Thyroid gland (tissue), 4 donors: Measurements from ENCODE around the gene COPS7A.

Source experiments
- POLR2A ChIP-seq, 2 donors: fragments of 450-650 bp; IDR thresholded peaks; one replicate each; pipeline ENCODE4 v1.6.1; 2017; ENCODE audit warnings: antibody characterized with exemption in 2 of 2, mild to moderate bottlenecking in 2 of 2, moderate library complexity in 1 of 2
- TF ChIP-seq, protein P1 (sequence below), 6 experiments: fragments of 200-600 bp in 3 of 6; fragments of 450-650 bp in 3 of 6; sonication (generic) in 3 of 6; IDR thresholded peaks; one replicate each; pipeline ENCODE4 v1.5.1; 2016 to 2019; ENCODE audit warnings: antibody characterized with exemption in 6 of 6, mild to moderate bottlenecking in 2 of 6, inconsistent platforms in 1 of 6, moderate library complexity in 1 of 6

DNA sequence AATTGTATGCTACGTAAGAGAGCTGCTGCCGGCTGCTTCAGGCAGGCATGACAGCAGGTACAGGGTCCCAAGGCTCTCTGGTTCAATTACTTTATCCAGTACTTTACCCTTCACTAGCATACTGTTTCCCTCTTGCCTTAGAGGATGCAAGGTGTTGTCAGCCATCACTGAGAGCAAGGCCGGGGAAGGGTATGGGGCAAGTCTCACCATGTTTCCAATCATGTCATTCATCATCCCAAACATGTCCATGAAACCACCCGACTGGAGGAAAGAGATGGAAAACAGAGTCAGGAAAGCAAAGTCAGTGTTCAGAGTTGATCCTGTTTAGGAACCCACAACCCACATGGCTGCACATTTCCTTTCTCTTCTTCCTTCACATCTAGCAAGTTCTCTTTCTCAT, 26.7 kb downstream of the COPS7A start:
- TF ChIP-seq, protein P1, sequence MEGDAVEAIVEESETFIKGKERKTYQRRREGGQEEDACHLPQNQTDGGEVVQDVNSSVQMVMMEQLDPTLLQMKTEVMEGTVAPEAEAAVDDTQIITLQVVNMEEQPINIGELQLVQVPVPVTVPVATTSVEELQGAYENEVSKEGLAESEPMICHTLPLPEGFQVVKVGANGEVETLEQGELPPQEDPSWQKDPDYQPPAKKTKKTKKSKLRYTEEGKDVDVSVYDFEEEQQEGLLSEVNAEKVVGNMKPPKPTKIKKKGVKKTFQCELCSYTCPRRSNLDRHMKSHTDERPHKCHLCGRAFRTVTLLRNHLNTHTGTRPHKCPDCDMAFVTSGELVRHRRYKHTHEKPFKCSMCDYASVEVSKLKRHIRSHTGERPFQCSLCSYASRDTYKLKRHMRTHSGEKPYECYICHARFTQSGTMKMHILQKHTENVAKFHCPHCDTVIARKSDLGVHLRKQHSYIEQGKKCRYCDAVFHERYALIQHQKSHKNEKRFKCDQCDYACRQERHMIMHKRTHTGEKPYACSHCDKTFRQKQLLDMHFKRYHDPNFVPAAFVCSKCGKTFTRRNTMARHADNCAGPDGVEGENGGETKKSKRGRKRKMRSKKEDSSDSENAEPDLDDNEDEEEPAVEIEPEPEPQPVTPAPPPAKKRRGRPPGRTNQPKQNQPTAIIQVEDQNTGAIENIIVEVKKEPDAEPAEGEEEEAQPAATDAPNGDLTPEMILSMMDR (IDR thresholded peaks at IDR 0.05) = no peak
- TF ChIP-seq POLR2A (IDR thresholded peaks at IDR 0.05) = no peak
